SU-DHL-6 (cell line): Measurements from ENCODE around the gene GRIK3.

Experiments
- H2AFZ ChIP-seq: fragments of 200-600 bp; sonication (generic); 2 replicates; pipeline ENCODE4 v1.6.1; 2014; ENCODE audit warnings: low read depth, mild to moderate bottlenecking, moderate library complexity, mixed read lengths, antibody characterized with exemption, low read length; ENCODE audit not compliant: severe bottlenecking
- H3F3A ChIP-seq: fragments of 200-600 bp; shearing (Covaris generic); 2 replicates; pipeline ENCODE4 v1.6.0; 2016; ENCODE audit warnings: antibody characterized with exemption, mild to moderate bottlenecking; ENCODE audit not compliant: insufficient read depth
- H3K27ac ChIP-seq: fragments of 200-600 bp; sonication (generic); 2 replicates; pipeline ENCODE4 v1.5.1; 2016; ENCODE audit warnings: low read depth, mild to moderate bottlenecking, low read length, moderate library complexity, mixed read lengths
- H3K27me3 ChIP-seq: fragments of 200-600 bp; sonication (generic), shearing (Covaris generic); 2 replicates; pipeline ENCODE4 v1.6.0; 2014; ENCODE audit warnings: mild to moderate bottlenecking, low read length
- H3K36me3 ChIP-seq: fragments of 200-600 bp; sonication (generic); 2 replicates; pipeline ENCODE4 v1.6.1; 2014; ENCODE audit warnings: mild to moderate bottlenecking, low read length, mixed read lengths
- H3K4me2 ChIP-seq: fragments of 300-600, 200-600 bp; shearing (Covaris generic), sonication (generic); 2 replicates; pipeline ENCODE4 v1.6.0; 2014; ENCODE audit warnings: low read length, low read depth, mild to moderate bottlenecking; ENCODE audit not compliant: poor library complexity, severe bottlenecking
- H3K4me3 ChIP-seq: fragments of 200-600 bp; sonication (generic); 2 replicates; pipeline ENCODE4 v1.5.1; 2014; ENCODE audit warnings: antibody characterized with exemption, low read length, mild to moderate bottlenecking, mixed read lengths; ENCODE audit not compliant: insufficient read depth, poor library complexity, severe bottlenecking
- H3K79me2 ChIP-seq: fragments of 200-600 bp; sonication (generic); 2 replicates; pipeline ENCODE4 v1.6.1; 2014; ENCODE audit warnings: mild to moderate bottlenecking, low read length, moderate library complexity; ENCODE audit not compliant: insufficient read depth
- H3K9ac ChIP-seq: fragments of 200-600 bp; sonication (generic); 2 replicates; pipeline ENCODE4 v1.7.0; 2014; ENCODE audit warnings: mild to moderate bottlenecking, low read length
- H3K9me2 ChIP-seq: fragments of 200-600 bp; sonication (generic); replicated peaks from 2 replicates; pipeline ENCODE4 v1.6.1; 2014; ENCODE audit warnings: low read length; ENCODE audit not compliant: insufficient read depth
- H3K9me3 ChIP-seq: fragments of 200-600 bp; sonication (generic); 2 replicates; pipeline ENCODE4 v1.6.1; 2014; ENCODE audit warnings: low read length, mixed read lengths; ENCODE audit not compliant: insufficient read depth
- H4K20me1 ChIP-seq: fragments of 200-600 bp; sonication (generic); 2 replicates; pipeline ENCODE4 v1.6.1; 2014; ENCODE audit warnings: low read depth, mild to moderate bottlenecking, antibody characterized with exemption, low read length, moderate library complexity, mixed read lengths
- EZH2phosphoT487 ChIP-seq: fragments of 200-600 bp; sonication (generic), shearing (Covaris generic); conservative IDR thresholded peaks from 2 replicates; pipeline ENCODE4 v1.6.1; 2018; ENCODE audit warnings: mild to moderate bottlenecking, antibody characterized with exemption, low read length, moderate library complexity, mixed read lengths
- TF ChIP-seq, protein P1 (sequence below): fragments of 200-600 bp; sonication (generic); IDR thresholded peaks from one replicate; pipeline ENCODE4 v1.5.1; 2017; ENCODE audit warnings: antibody characterized with exemption, mild to moderate bottlenecking, low read length, moderate library complexity; ENCODE audit not compliant: insufficient read depth, poor library complexity, severe bottlenecking

GRIK3 gene

DNA sequence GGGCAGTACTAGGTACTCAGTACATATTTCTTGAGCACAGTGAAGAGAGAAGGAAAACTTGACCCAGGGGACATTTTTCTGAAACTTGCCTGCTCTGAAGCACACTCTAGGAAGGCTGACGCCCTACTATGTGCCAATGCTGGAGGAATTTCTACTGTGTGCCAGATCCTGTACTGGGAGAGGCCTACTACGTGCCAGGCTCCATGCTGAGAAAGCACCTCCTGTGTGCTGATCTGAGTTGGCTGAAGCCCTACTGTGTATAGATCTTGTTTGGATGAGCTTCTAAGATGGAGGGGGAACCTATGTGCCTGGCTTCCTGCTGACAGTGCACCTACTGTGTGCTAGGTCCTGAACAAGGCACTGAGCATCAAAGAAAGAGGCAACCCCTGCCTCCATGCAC lies 86.2 kb downstream of the GRIK3 start:
- Histone ChIP-seq H3K4me2 (no peak overlapping the region), H3F3A (peaks cover 31% of the 10 kb centered on the region), H3K79me2 (no peaks in the 10 kb centered on the region), H3K27me3 (no peaks in the 10 kb centered on the region), H2AFZ (no peak overlapping the region), H3K4me3 (no peak overlapping the region), H3K36me3 (no peaks in the 10 kb centered on the region), H3K9ac (peak overlapping the region; percentile 44; the same call in 1 of the 2 replicates), H3K9me2 (no peaks in the 10 kb centered on the region), H4K20me1 (no peaks in the 10 kb centered on the region), H3K27ac (peak overlapping the region; percentile 54; the same call in 1 of the 2 replicates), H3K9me3 (no peaks in the 10 kb centered on the region)
- TF ChIP-seq EZH2phosphoT487 = no peak
- TF ChIP-seq, protein P1, sequence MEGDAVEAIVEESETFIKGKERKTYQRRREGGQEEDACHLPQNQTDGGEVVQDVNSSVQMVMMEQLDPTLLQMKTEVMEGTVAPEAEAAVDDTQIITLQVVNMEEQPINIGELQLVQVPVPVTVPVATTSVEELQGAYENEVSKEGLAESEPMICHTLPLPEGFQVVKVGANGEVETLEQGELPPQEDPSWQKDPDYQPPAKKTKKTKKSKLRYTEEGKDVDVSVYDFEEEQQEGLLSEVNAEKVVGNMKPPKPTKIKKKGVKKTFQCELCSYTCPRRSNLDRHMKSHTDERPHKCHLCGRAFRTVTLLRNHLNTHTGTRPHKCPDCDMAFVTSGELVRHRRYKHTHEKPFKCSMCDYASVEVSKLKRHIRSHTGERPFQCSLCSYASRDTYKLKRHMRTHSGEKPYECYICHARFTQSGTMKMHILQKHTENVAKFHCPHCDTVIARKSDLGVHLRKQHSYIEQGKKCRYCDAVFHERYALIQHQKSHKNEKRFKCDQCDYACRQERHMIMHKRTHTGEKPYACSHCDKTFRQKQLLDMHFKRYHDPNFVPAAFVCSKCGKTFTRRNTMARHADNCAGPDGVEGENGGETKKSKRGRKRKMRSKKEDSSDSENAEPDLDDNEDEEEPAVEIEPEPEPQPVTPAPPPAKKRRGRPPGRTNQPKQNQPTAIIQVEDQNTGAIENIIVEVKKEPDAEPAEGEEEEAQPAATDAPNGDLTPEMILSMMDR = no peak

DNA sequence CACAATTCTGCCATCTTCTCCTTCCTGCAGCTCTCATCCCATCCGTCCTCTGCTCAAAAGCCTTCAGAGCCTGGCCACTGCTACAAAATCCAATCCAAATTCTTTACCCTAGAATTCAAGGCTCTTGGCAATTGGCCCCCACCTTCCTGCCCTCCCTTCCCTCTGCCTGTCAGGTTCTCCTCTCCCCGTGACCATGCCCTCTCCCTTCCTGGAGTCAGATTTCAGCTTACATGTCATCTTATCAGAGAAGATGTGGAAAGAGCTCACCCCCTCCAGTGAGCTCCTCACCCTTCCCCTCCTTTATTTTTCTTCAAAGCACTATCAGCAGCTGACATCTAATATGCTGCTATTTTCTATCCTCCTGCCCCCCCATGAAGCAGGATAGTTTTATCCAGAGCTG lies 86.9 kb downstream of the GRIK3 start:
- Histone ChIP-seq H3K36me3 (no peaks in the 10 kb centered on the region), H3K9me3 (no peaks in the 10 kb centered on the region), H3F3A (peaks cover 24% of the 10 kb centered on the region), H3K9me2 (no peaks in the 10 kb centered on the region), H3K27ac (no peak overlapping the region), H2AFZ (no peak overlapping the region), H3K9ac (no peak overlapping the region), H3K4me3 (no peak overlapping the region), H3K79me2 (no peaks in the 10 kb centered on the region), H3K27me3 (no peaks in the 10 kb centered on the region), H3K4me2 (no peak overlapping the region), H4K20me1 (no peaks in the 10 kb centered on the region)
- TF ChIP-seq, protein P1 = no peak
- no peak for TF ChIP-seq EZH2phosphoT487

DNA sequence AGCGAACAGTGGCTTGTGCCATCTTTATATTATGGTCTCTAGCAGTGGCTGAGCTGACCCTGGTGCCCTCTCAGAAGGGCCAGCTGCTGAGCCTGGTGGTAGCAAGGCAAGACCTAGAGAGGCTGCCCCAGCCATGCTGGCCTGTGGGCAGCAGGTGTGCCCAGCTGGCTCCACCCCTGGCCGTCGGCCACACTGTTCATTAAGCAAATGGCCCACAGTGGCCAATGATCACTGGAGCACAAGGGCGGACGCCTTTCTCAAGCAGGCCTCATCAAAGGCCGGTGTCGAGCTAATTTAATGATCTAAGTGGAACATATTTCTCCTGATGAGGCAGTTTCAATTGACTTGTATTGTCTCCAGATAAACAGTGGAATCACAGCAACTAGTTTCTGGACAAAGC lies 89.4 kb downstream of the GRIK3 start:
- Histone ChIP-seq H3K36me3 (no peaks in the 10 kb centered on the region), H3K4me2 (no peak overlapping the region), H3K4me3 (no peak overlapping the region), H3K79me2 (no peaks in the 10 kb centered on the region), H3K9ac (no peak overlapping the region), H3K27ac (no peak overlapping the region), H4K20me1 (no peaks in the 10 kb centered on the region), H2AFZ (no peak overlapping the region), H3K9me3 (no peaks in the 10 kb centered on the region), H3F3A (0 out of 2 replicates have a peak, but pooled peaks cover 5% of the 10 kb centered on the region), H3K27me3 (no peaks in the 10 kb centered on the region), H3K9me2 (no peaks in the 10 kb centered on the region)
- no peak for TF ChIP-seq EZH2phosphoT487
- TF ChIP-seq, protein P1 = no peak

DNA sequence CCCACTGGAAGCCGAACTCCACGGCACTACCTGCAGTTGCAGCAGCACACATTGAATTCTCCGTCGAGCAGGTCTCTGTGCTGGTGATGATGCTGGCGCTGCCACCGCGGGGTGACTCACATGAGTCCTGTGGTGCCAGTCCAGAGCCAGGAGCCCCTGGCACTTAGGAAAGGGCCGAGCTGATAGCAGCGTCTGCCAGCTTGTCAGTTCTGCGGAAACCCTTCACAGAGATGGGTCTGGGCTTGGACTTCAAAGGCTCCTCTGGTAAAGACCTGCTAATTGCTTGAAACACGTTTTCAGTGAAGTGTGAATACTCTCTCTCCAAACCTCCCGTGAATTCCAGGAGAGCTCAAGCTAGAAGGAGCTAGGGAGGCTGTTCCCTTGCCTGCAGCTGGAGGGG lies 92.2 kb downstream of the GRIK3 start:
- Histone ChIP-seq H3K9me3 (no peaks in the 10 kb centered on the region), H3K27ac (no peak overlapping the region), H3K27me3 (no peaks in the 10 kb centered on the region), H3K4me3 (no peak overlapping the region), H3F3A (no peaks in the 10 kb centered on the region), H3K9ac (no peak overlapping the region), H3K36me3 (no peaks in the 10 kb centered on the region), H4K20me1 (no peaks in the 10 kb centered on the region), H3K4me2 (no peak overlapping the region), H3K9me2 (no peaks in the 10 kb centered on the region), H3K79me2 (no peaks in the 10 kb centered on the region), H2AFZ (no peak overlapping the region)
- TF ChIP-seq, protein P1 = no peak
- TF ChIP-seq EZH2phosphoT487 = no peak
